ENCODE results near the gene LTB4R2.
"Not testable (repeated sequence)": the region's sequence is repeated elsewhere in the genome, so short reads cannot be mapped to it uniquely, and the experiment has no call there.

Gene LTB4R2

GRCh38 chr14:24340606-24341005 lies 30.7 kb downstream of the LTB4R2 start:
- no peak for DNase-seq

DNA sequence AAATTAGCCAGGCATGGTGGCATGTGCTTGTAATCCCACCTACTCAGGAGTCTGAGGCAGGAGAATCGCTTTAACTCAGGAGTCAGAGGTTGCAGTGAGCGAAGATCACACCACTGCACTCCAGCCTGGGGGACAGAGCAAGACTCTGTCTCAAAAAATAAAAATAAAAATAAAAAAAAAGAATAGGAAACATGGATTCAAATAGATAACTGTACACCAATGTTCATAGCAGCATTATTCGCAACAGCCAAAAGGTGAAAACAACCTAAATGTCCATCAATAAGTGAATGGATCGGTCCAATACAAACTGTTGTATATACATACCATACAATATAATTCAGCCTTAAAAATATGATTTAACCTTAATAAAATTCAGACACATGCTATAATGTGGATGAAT lies 32.9 kb downstream of the LTB4R2 start:
- no peak for DNase-seq

DNA sequence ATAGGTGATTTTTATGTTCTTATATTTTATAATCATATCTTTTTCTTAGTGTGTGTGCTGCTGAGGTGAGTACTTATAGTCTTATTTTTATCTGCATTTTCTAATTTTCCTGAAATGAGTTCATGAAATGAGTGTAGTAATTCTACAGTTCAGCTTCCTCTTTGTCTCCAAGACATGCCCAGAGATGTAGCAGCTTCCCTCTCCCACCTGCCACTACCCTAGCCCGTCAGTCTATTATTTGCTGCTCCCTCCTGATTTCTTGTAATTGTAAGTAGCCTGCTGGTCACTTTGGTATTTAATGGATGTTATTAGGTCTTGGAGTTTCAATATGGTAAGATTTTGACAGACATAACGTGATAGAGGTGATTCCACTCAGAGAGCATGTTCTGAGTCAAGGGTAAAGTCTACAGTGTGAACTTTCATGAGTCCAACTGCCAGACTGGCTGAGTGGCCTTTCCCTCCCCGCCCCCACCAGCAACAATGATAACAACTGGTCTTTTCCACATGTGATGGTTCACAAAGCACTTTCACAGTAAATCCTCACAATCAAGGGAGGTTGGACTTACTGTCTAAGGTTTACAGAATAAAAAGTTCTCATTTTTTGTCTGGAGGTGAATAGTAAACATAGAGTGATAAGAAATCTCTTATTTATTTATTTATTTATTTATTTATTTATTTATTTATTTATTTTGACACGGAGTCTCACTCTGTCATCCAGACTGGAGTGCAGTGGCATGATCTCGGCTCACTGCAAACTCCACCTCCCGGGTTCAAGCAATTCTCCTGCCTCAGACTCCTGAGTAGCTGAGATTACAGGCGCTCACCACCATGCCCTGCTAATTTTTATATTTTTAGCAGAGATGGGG lies 34.1 kb downstream of the LTB4R2 start:
- DNase-seq = no peak

- DNase-seq = no peak
Measured at GRCh38 chr14:24347134-24347533, 37.2 kb downstream of the LTB4R2 start.

DNA sequence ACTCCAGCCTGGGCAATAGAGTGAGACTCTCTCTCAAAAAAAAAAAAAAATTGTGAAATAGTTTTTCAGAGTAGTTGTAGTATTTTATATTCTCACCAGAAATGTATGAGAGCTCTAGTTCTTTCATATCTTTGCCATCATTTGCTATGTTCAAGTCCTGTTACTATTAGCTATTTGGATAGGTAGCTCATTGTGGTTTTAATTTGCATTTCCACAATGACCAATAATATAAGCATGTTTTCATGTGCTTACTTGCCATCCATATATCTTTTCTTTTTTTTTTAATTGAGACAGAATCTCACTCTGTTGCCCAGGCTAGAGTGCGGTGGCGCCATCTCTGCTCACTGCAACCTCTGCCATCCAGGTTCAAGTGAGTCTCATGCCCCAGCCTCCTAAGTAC lies 38.2 kb downstream of the LTB4R2 start:
- no peak for DNase-seq

DNA sequence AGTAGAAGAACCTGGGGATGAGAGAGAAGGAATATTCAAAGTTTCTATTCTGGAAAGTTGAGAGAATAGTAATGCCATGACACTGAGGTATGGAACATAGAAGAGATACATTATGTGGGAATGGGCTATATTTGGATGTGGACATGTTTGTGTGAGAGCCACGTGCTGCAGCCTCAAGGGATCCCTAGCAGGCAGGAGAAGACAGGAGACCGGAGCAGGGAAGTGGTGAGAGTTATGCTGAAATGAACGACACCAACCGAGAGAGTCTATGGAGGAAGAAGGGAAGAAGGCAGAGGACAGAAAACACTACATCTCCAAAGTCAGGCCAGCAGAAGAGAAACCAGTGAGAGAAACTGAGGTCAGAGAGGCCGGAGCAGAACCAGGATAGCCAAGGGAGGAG lies 39.8 kb downstream of the LTB4R2 start:
- DNase-seq = no peak

DNA sequence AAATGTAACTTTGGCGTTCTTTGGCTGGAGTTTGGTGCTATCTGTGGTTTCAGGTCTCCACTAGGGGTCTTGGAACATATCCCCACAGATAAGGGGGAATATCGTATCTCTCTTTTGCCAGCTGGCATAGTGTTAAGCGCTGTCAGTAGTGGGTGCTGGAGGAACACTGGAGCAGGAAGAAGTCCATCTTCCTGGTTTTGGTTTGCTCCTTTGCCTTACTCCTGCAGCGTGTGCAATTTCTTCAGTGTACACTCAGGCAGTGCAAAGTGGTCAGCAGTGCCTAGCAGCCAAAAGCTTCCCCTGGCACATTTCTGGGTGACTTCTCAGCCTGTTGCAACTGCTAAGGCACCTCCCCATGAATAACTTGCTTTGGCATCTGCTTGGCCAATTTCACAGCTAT lies 41.6 kb downstream of the LTB4R2 start:
- no peak for DNase-seq

DNA sequence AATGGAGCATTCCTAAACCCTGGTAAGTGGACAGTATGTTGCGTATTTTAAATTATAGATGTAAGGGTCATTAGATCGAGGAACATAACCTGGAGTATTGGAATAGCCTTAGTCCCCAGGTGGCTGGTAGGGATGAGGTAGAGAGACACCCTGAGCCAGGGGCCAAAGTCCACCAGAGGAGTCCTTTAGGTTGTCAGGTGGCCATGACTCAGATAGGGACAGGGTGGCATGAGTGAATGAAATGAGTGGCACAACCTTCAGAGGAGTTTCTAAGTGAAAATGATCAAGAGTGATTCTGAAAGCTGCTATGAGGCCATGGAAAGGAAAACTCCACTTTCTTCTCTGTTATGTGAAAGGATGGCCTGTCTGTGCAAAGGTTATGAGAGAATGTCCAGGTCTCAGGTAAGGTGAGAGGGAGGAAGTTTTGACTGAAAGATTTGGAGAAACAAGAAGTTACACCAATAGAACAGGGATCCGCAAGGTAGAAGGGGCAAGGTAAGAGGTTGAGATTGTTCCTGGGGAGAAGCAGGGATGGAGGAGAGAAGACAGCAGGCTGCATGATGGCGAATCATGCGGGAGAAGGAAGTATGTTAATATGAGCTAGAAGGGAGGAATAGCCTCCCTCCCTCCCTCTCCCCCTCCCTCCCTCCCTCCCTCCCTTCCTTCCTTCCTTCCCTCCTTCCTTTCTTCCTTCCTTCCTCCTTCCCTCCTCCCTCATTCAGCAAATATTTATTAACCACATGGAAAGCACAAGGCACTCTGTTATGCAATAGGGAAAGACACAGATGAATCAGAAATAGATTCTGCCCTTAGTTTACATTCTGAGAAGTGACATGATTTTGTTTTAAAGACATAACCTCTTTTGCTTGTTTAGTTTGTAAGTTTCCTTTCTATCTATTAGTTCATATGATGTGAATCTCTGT lies 43.9 kb downstream of the LTB4R2 start:
- no peak for DNase-seq

GRCh38 chr14:24354482-24354825 lies 44.5 kb downstream of the LTB4R2 start:
- not testable (repeated sequence) for DNase-seq

DNA sequence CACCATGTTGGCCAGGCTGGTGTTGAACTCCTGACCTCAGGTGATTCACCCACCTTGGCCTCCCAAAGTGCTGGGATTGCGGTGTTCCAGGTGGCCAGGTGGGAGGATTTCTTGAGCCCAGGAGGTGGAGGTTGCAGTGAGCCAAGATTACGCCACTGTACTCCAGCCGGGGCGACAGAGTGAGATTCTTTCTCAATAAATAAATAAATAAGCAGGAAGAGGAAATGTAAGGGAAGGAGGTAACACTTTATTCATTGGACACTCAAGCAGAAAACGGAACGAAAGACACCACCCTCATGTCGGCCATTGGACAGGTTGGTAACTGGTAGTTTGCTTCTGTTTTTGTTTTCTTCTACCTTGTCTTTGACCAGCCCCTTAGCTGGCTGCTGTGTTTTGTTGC lies 45.1 kb downstream of the LTB4R2 start:
- no peak for DNase-seq

DNA sequence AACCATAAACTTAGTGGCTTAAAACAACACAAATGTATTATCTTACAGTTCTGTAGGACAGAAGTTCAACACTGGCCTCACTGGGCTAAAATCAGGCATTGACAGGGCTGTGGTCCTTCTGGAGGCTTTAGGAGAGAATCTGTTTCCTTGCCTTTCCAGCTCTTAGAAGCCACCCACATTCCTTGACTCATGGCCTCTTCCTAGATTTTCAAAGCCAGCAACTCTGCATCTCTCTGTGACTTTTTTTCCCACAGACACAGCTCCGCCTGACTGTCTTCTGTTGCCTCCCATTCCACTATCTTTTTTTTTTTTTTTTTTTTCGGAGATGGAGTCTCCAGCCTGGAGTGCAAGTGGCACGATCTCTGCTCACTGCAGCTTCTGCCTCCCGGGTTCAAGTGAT lies 46.3 kb downstream of the LTB4R2 start:
- DNase-seq = no peak

- no peak for DNase-seq
Measured at GRCh38 chr14:24360281-24360680, 50.3 kb downstream of the LTB4R2 start.

DNA sequence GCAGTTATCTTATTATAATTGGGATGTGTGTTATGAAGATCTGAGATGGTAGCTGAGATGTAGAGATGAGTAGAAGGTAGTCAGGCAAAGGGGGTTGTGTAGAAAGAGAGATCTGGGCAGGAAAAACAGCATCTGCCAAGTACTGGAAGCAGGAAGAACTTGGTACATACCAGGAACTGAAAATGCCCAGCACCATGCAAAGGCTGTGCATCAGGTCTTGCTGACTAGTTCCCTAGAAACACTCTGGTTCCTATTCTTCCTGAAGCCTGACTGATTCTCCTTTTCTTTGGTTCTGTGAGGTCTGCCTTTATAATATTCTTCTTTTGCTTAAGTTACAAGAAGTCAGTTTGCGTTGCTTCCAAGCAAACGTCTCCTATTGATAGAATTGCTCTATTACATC lies 51.4 kb downstream of the LTB4R2 start:
- DNase-seq = no peak

Data from cerebellar nuclear complex (tissue), 1 donor.